Activated naive CD8-positive, alpha-beta T cell (primary cell): ENCODE data around the gene RABGAP1L.

ENCODE experiments used
- H3K27ac Mint-ChIP-seq: one replicate; pipeline ENCODE4 v1.8.0; 2021; ENCODE audit warnings: mixed read lengths
- H3K27me3 Mint-ChIP-seq: one replicate; pipeline ENCODE4 v1.8.0; 2021; ENCODE audit warnings: mixed read lengths
- H3K36me3 Mint-ChIP-seq: one replicate; pipeline ENCODE4 v1.8.0; 2021; ENCODE audit warnings: mixed read lengths
- H3K4me1 Mint-ChIP-seq: one replicate; pipeline ENCODE4 v1.8.0; 2021; ENCODE audit warnings: low read depth, mixed read lengths
- H3K4me3 Mint-ChIP-seq: one replicate; pipeline ENCODE4 v1.8.0; 2021; ENCODE audit warnings: mild to moderate bottlenecking, mixed read lengths
- H3K9me3 Mint-ChIP-seq: one replicate; pipeline ENCODE4 v1.8.0; 2021; ENCODE audit warnings: low read depth, mixed read lengths

RABGAP1L gene

GRCh38 chr1:174974711-174975119, 815.4 kb downstream of the RABGAP1L start:
- H3K9me3 Mint-ChIP-seq: no peaks in the 10 kb centered on the region
- H3K4me1 Mint-ChIP-seq: peaks cover 50% of the 10 kb centered on the region
- peaks cover 38% of the 10 kb centered on the region for H3K36me3 Mint-ChIP-seq
- no peak overlapping the region for H3K4me3 Mint-ChIP-seq
- H3K27me3 Mint-ChIP-seq: no peaks in the 10 kb centered on the region
- no peak overlapping the region for H3K27ac Mint-ChIP-seq

- H3K27me3 Mint-ChIP-seq: no peaks in the 10 kb centered on the region
- peaks cover 41% of the 10 kb centered on the region for H3K36me3 Mint-ChIP-seq
- H3K27ac Mint-ChIP-seq: peak overlapping the region; percentile 7
- H3K4me1 Mint-ChIP-seq: peaks cover 47% of the 10 kb centered on the region
- H3K4me3 Mint-ChIP-seq: no peak overlapping the region
- H3K9me3 Mint-ChIP-seq: no peaks in the 10 kb centered on the region
These were observed 816.4 kb downstream of the RABGAP1L start for GRCh38 chr1:174975764-174976163.

DNA sequence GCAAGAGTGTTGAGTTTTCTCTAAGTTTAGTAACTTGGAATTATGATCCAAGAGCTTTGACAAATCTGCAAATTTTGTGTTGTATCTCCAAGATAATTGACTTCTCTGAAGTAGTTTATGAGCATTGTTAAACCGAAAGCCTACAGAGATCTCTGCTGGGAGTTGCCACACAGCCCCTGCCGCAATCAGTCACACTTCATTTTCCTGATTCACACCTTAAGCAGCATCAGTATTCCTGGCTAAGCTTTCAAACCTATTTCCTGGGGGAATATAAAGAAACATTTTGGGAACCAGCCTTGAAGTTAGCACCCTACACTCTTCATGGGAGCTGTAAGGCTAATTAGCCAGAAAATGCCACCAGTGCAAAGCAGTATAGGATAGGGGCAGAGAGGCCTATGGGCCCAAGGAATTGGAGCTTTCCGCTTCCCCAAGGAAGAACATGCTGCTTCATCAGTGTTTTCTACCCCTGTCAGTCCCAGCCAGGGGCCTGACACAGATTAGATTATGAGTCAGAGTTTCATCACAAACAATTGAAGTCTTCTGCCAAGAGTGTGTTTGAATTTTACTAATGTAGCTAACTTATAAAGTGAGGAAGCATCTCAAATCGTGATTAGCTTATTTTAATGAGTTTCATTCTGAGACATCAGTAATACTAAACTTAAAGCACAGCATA, 817.3 kb downstream of the RABGAP1L start:
- Mint-ChIP-seq H3K27ac (peak overlapping the region; percentile 13), H3K36me3 (peaks cover 42% of the 10 kb centered on the region), H3K9me3 (no peaks in the 10 kb centered on the region), H3K4me3 (no peak overlapping the region), H3K27me3 (no peaks in the 10 kb centered on the region), H3K4me1 (peaks cover 43% of the 10 kb centered on the region)

DNA sequence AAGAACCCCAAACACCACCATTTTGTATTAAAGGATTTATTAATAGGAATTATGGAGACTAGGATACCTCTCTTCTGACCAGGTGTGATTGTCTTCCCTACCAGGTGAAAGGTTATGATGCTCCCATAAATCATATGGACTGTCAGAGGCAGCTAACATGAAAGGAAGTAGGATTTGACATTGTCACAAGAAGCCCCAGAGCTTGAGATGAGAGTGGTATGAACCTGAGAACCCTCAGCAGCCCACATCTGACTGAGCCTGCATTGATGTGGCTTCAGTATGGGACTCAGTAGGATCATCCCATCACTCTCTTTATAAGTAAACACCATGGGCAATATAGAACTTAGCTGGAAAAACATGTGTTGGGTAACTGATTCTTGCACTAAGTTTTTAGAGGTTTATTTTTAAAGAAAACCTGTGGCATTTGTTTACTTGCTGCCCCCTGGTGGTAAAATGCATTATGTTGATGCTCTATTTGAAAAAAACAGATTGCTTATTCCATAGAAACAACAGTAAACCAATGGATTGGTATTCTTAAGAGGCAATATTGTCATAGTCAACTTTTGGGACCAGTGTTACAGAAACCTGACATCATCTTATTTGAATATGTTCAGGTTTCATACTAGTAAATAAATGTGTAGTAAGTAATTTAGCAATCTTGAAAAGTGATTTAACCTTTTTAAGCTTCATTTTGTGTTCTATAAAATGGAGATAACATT, 823.8 kb downstream of the RABGAP1L start:
- Mint-ChIP-seq H3K27me3 (no peaks in the 10 kb centered on the region), H3K27ac (no peak overlapping the region)

GRCh38 chr1:174984952-174985351, 825.6 kb downstream of the RABGAP1L start:
- no peaks in the 10 kb centered on the region for H3K27me3 Mint-ChIP-seq
- no peak overlapping the region for H3K4me3 Mint-ChIP-seq
- no peaks in the 10 kb centered on the region for H3K9me3 Mint-ChIP-seq
- H3K36me3 Mint-ChIP-seq: peaks cover 30% of the 10 kb centered on the region
- peak overlapping the region; percentile 43 for H3K27ac Mint-ChIP-seq
- peaks cover 37% of the 10 kb centered on the region for H3K4me1 Mint-ChIP-seq

More for the DNA sequence above, 823.8 kb downstream of the RABGAP1L start:
- Mint-ChIP-seq H3K9me3 (no peaks in the 10 kb centered on the region), H3K4me3 (no peak overlapping the region), H3K36me3 (peaks cover 26% of the 10 kb centered on the region), H3K4me1 (peaks cover 25% of the 10 kb centered on the region)

DNA sequence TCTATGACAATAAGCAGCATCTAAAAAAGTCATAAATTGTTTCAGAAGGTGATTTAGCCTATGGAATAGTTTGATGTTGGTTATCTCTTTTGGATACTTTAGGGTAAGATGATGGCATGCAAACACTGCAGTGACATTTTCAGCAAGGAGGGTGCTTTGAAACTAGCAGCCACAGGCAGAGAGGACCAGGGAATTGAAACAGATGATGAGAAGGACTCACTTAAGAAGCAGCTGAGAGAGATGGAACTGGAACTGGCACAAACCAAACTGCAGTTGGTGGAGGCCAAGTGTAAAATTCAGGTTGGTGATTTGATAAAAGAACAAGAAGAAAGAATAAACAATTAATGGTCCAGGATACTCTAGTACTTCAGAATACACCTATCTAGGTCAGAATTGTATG, 829.2 kb downstream of the RABGAP1L start:
- Mint-ChIP-seq H3K27ac (peak overlapping the region; percentile 47), H3K27me3 (no peaks in the 10 kb centered on the region), H3K36me3 (peaks cover 12% of the 10 kb centered on the region), H3K9me3 (no peaks in the 10 kb centered on the region), H3K4me1 (peaks cover 33% of the 10 kb centered on the region), H3K4me3 (no peak overlapping the region)

DNA sequence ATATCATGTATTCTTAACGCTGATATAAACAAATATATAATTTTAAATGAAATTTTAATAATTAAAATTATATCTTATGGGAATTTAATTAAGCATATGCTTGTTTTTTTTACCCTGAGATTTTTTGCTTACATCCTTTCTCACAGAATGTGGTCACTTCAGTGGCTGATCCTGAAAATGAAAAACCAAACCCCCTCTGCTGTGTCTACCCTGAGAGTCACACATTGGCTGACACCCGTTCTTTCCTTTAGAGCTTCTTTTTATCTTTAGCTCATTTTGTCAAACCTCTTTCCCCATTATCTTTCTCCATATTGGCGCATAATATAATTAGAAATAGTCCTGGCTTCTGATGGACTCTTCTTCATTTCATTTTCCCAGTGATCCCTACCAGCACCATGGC, 829.7 kb downstream of the RABGAP1L start:
- Mint-ChIP-seq H3K36me3 (peaks cover 12% of the 10 kb centered on the region), H3K4me1 (peaks cover 33% of the 10 kb centered on the region), H3K27ac (peak overlapping the region; percentile 72), H3K9me3 (no peaks in the 10 kb centered on the region), H3K4me3 (peak overlapping the region; percentile 9), H3K27me3 (no peaks in the 10 kb centered on the region)

DNA sequence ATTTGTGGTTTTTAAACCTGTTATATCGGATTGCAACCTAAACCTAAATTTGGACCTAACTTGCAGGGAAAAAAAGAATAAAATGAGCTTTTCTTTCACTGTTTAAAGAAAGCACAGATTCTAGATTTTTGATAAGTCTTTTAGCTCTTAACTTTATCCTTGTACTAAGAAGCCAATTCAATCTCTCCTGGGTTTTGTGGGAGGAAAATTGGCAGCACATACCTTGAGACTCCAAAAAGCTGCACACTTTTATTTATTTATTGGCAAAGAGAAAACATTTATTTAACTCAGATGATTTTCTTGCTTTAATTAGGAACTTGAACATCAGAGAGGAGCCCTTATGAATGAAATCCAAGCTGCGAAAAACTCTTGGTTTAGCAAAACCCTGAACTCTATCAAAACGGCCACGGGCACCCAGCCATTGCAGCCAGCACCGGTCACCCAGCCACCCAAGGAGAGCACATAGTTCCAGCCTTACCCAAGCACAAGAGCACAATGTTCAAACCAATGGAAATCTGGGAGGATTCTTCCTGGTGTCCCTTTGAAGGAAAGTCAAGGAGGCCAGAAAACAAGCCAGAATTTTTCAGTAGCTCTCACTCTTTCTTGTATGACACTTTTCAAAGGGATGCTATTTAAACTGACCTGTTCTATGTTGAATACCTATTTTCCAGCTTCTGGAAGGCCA, 830.4 kb downstream of the RABGAP1L start:
- peaks cover 11% of the 10 kb centered on the region for H3K36me3 Mint-ChIP-seq
- no peaks in the 10 kb centered on the region for H3K9me3 Mint-ChIP-seq

GRCh38 chr1:174990382-174990999, 831.2 kb downstream of the RABGAP1L start:
- Mint-ChIP-seq H3K9me3 (no peaks in the 10 kb centered on the region), H3K27me3 (no peaks in the 10 kb centered on the region), H3K27ac (peak overlapping the region; percentile 88)

More for the DNA sequence above, 830.4 kb downstream of the RABGAP1L start:
- no peaks in the 10 kb centered on the region for H3K27me3 Mint-ChIP-seq
- peaks cover 33% of the 10 kb centered on the region for H3K4me1 Mint-ChIP-seq
- H3K27ac Mint-ChIP-seq: peak overlapping the region; percentile 90
- peak overlapping the region; percentile 71 for H3K4me3 Mint-ChIP-seq

GRCh38 chr1:174991473-174991872, 832.2 kb downstream of the RABGAP1L start:
- Mint-ChIP-seq H3K4me3 (no peak overlapping the region), H3K9me3 (no peaks in the 10 kb centered on the region), H3K4me1 (peaks cover 27% of the 10 kb centered on the region), H3K27ac (no peak overlapping the region), H3K36me3 (peaks cover 7% of the 10 kb centered on the region), H3K27me3 (no peaks in the 10 kb centered on the region)

More at GRCh38 chr1:174990382-174990999, 831.2 kb downstream of the RABGAP1L start:
- Mint-ChIP-seq H3K4me3 (peak overlapping the region; percentile 73), H3K36me3 (peaks cover 8% of the 10 kb centered on the region), H3K4me1 (peaks cover 26% of the 10 kb centered on the region)

DNA sequence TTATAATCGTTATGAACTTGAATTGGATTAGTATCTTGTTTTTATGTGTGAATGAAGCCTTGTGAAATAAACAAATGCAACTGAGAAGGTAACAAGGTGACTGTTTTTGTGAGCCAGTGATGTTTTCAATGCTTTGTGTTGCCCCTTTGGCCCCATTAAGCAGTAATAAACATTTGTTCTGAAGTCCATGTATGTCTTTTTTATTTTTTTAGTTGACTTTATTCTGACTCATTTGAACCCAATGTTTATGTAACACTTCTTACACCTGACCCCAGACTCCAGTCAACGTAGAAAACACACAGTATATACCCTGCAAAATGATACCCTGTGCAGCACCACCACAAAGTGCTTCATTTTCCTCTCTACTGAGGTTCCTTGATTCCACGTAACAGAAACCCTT, 835.8 kb downstream of the RABGAP1L start:
- Mint-ChIP-seq H3K27me3 (no peaks in the 10 kb centered on the region), H3K9me3 (no peaks in the 10 kb centered on the region), H3K27ac (no peak overlapping the region), H3K36me3 (no peaks in the 10 kb centered on the region), H3K4me1 (peaks cover 24% of the 10 kb centered on the region), H3K4me3 (no peak overlapping the region)

DNA sequence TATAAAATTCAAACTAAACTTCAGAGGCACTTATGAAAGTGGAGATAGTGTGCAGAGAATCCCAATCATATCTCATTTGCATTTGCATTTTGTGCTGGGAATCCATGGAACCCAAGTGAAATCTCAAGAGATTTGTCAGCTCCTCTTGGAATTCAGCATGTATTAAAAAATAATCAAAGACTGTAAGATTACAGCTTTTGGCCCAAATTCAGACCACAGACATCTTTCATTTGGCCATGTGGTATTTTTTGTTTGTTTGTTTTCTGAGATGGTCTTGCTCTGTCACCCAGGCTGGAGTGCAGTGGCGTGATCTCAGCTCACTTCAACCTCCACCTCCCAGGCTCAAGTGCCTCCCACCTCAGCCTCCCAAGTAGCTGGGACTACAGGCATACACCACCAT, 836.6 kb downstream of the RABGAP1L start:
- Mint-ChIP-seq H3K27ac (no peak overlapping the region), H3K9me3 (no peaks in the 10 kb centered on the region), H3K36me3 (no peaks in the 10 kb centered on the region), H3K27me3 (no peaks in the 10 kb centered on the region), H3K4me1 (peaks cover 19% of the 10 kb centered on the region), H3K4me3 (no peak overlapping the region)

DNA sequence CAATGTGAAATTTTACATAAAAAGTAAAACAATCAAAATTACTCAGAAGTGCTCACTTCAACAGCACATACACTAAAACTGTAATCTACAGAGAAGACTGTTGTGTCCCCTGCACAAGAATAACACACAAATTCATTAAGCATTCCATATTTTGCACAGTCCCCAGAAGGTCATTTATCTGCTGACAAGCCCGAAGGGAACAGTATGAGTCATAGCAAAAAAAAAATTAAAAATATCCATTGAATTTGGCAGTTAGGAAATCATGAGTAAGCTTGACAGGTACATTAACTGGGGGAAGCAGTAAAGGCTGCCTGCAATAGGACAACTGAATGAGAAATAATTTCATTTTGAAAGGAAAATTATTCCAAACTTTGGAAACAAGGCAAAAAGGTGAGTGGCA, 837.2 kb downstream of the RABGAP1L start:
- Mint-ChIP-seq H3K27ac (no peak overlapping the region), H3K36me3 (no peaks in the 10 kb centered on the region), H3K9me3 (no peaks in the 10 kb centered on the region), H3K4me3 (no peak overlapping the region), H3K27me3 (no peaks in the 10 kb centered on the region), H3K4me1 (peaks cover 22% of the 10 kb centered on the region)

DNA sequence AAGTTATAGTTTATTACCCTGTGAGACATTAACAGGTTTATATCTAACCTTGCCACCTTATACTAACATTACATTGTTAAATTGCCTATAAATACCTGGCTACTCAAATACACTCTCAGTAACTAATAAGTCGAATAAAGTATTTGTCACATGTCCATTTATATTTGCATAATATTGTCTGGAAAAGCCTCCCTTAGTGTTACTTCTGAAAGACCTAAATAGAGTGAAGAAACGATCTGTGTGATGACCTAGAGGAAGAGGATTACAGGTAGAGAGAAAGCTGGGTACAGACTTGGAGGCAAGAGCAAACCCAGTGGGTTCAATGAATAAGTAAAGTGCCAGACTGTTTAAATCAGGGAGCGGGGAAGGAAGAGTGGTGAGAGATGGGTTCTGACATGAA, 837.7 kb downstream of the RABGAP1L start:
- H3K9me3 Mint-ChIP-seq: no peaks in the 10 kb centered on the region
- no peaks in the 10 kb centered on the region for H3K27me3 Mint-ChIP-seq
- peak overlapping the region; percentile 56 for H3K27ac Mint-ChIP-seq
- H3K4me3 Mint-ChIP-seq: no peak overlapping the region
- peaks cover 2% of the 10 kb centered on the region for H3K36me3 Mint-ChIP-seq
- peaks cover 26% of the 10 kb centered on the region for H3K4me1 Mint-ChIP-seq
